ENCODE measurements around the gene SC5D. TPM values are rescaled to one million over a fixed set of nuclear protein-coding genes. Genes with fewer than 3 reads are reported as not detected.

The SC5D gene
- polyA plus RNA-seq, 1 experiment, result 14.6 TPM

DNA sequence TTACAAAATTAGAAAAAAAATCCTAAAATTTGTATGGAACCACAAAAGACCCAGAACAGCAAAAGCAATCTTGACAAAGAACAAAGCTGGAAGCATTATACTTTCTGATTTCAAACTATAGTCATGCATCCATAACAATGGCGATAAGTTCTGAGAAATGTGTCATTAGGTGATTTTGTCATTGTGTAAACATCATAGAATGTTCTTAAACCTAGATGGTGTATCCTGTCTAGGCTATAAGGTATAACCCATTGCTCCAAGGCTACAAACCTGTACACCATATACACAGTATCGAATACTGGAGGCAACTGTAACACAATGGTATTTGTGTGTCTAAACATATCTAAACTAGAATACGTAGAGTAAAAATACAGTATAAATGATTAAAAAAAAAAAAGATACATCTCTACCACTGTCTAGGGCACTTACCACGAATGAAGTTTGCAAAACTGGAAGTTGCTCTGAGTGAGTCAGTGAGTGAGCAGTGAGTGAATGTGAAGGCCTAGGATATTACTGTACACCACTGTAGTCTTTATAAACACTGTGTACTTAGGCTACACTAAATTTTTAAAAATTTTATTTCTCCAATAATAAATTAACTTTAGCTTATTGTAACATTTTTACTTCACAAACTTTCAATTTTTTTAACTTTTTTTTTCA is 18.1 kb upstream of the SC5D start:
- DNase-seq (ENCODE audit: low read depth), result no peak
- ChIA-PET CTCF (interaction anchor here (1.7 kb wide), 1 partner anchor 10 kb away, joined by 3 read pairs; no protein-coding TSS in a partner anchor), POLR2A (no interaction called here)
- no peaks in the 10 kb centered on the region for H3K36me3 ChIP-seq (ENCODE audit: control insufficient read depth, insufficient read depth, low read length)
- TF ChIP-seq, protein P1, sequence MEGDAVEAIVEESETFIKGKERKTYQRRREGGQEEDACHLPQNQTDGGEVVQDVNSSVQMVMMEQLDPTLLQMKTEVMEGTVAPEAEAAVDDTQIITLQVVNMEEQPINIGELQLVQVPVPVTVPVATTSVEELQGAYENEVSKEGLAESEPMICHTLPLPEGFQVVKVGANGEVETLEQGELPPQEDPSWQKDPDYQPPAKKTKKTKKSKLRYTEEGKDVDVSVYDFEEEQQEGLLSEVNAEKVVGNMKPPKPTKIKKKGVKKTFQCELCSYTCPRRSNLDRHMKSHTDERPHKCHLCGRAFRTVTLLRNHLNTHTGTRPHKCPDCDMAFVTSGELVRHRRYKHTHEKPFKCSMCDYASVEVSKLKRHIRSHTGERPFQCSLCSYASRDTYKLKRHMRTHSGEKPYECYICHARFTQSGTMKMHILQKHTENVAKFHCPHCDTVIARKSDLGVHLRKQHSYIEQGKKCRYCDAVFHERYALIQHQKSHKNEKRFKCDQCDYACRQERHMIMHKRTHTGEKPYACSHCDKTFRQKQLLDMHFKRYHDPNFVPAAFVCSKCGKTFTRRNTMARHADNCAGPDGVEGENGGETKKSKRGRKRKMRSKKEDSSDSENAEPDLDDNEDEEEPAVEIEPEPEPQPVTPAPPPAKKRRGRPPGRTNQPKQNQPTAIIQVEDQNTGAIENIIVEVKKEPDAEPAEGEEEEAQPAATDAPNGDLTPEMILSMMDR (IDR thresholded peaks at IDR 0.05; ENCODE audit: insufficient read depth, low read depth, low read length), result no peak
- no peak overlapping the region for H3K4me3 ChIP-seq (ENCODE audit: low read depth, low read length)
- peaks cover 2% of the 10 kb centered on the region; the same call in 1 of the 2 replicates for H3K27me3 ChIP-seq (ENCODE audit: control insufficient read depth, insufficient read depth, low read length)

GRCh38 chr11:121281698-121282097 is 10.9 kb upstream of the SC5D start:
- Histone ChIP-seq H3K4me3 (ENCODE audit: low read depth, low read length) (no peak overlapping the region), H3K27me3 (ENCODE audit: control insufficient read depth, insufficient read depth, low read length) (peaks cover 12% of the 10 kb centered on the region), H3K36me3 (ENCODE audit: control insufficient read depth, insufficient read depth, low read length) (no peaks in the 10 kb centered on the region)
- ChIA-PET CTCF (no interaction called here), POLR2A (no interaction called here)
- TF ChIP-seq, protein P1 (IDR thresholded peaks at IDR 0.05; ENCODE audit: insufficient read depth, low read depth, low read length), result no peak
- no peak for DNase-seq (ENCODE audit: low read depth)

DNA sequence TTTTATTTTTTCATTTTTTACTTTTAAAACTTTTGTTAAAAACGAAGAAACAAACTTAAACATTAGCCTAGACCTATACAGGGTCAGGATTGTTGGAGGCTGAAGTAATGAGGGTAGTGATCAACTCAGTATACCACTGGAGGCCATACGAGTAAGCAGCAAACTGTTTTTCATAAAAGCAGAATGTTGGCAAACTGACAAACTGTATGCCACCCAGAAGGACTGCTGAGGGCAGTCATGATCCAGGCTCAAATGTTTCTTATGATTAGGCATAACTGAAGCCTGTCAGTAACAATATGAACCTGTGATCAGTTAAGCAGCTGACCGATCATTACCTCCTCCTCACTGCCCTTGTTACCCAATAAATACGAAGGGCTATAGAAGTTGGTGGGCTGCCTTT is 10.2 kb upstream of the SC5D start:
- ChIA-PET CTCF (no interaction called here), POLR2A (no interaction called here)
- H3K36me3 ChIP-seq (ENCODE audit: control insufficient read depth, insufficient read depth, low read length), result no peaks in the 10 kb centered on the region
- no peak for DNase-seq (ENCODE audit: low read depth)
- H3K27me3 ChIP-seq (ENCODE audit: control insufficient read depth, insufficient read depth, low read length), result peaks cover 12% of the 10 kb centered on the region
- no peak overlapping the region for H3K4me3 ChIP-seq (ENCODE audit: low read depth, low read length)
- TF ChIP-seq, protein P1 (IDR thresholded peaks at IDR 0.05; ENCODE audit: insufficient read depth, low read depth, low read length), result no peak

DNA sequence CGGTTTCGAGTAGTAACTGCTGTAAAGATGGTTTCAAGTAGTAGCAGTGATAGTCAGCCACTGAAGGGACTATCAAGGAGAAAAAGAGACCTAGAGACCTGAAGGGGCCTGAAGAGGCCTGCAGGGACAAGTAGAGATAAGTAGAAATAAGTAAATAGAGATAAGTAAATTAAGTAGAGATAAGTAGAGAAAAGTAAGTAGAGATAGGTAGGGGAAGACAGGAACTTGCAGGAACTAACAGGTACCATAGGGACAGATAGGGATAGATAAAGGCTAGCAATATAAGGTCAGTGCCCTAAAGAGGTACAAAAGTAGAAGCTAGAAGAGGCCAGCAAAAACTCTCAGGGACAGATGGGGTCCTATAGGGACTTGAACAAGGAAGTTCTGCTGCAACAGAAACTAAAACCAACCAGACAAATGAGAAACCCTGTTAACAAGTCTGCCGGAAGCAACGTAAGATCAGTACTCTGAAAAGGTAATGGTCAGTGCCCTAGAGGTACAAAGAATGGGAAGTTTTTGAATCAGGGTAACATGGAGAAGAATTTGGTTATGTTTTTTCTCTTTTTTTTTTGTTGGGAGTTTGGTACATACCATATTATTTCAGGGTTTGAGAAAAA is 9.6 kb upstream of the SC5D start:
- peaks cover 12% of the 10 kb centered on the region for H3K27me3 ChIP-seq (ENCODE audit: control insufficient read depth, insufficient read depth, low read length)
- H3K4me3 ChIP-seq (ENCODE audit: low read depth, low read length), result no peak overlapping the region
- H3K36me3 ChIP-seq (ENCODE audit: control insufficient read depth, insufficient read depth, low read length), result no peaks in the 10 kb centered on the region
- DNase-seq (ENCODE audit: low read depth), result no peak
- POLR2A ChIA-PET, result no interaction called here
- CTCF ChIA-PET, result no interaction called here
- TF ChIP-seq, protein P1 (IDR thresholded peaks at IDR 0.05; ENCODE audit: insufficient read depth, low read depth, low read length), result no peak

GRCh38 chr11:121291319-121291718 is 1.3 kb upstream of the SC5D start:
- H3K4me3 ChIP-seq (ENCODE audit: low read depth, low read length), result no peak overlapping the region
- TF ChIP-seq, protein P1 (IDR thresholded peaks at IDR 0.05; ENCODE audit: insufficient read depth, low read depth, low read length), result no peak
- H3K27me3 ChIP-seq (ENCODE audit: control insufficient read depth, insufficient read depth, low read length), result peaks cover 5% of the 10 kb centered on the region
- CTCF ChIA-PET, result no interaction called here
- POLR2A ChIA-PET, result no interaction called here
- DNase-seq (ENCODE audit: low read depth), result no peak
- no peaks in the 10 kb centered on the region; the same call in none of the 2 replicates for H3K36me3 ChIP-seq (ENCODE audit: control insufficient read depth, insufficient read depth, low read length)

All from BJ (cell line).